Measurements from ENCODE around the gene HEXIM2. TPM values are rescaled to one million over a fixed set of nuclear protein-coding genes. Genes with fewer than 3 reads are reported as not detected.
A peak's percentile ranks its signal among the peaks of the same experiment; 100 is the strongest.

Gene HEXIM2
- total RNA-seq, 1 donor: 10.9 TPM

- Histone ChIP-seq H3K4me1 (ENCODE audit: insufficient read depth, low read length) (peaks cover 15% of the 10 kb centered on the region), H3K36me3 (ENCODE audit: insufficient read depth, low read length) (no peaks in the 10 kb centered on the region), H4K20me1 (ENCODE audit: insufficient read depth, low read length) (no peaks in the 10 kb centered on the region), H2AFZ (ENCODE audit: low read length) (no peak overlapping the region), H3K27ac (ENCODE audit: low read depth, low read length) (no peak overlapping the region), H3K27me3 (ENCODE audit: insufficient read depth, low read length) (no peaks in the 10 kb centered on the region), H3K4me2 (ENCODE audit: insufficient read depth, low read length) (no peak overlapping the region), H3K4me3 (ENCODE audit: insufficient read depth, low read length) (no peak overlapping the region), H3K79me2 (ENCODE audit: insufficient read depth, low read length) (no peaks in the 10 kb centered on the region), H3K9me3 (ENCODE audit: low read depth, low read length) (no peaks in the 10 kb centered on the region)
- peak; percentile 50 for DNase-seq (ENCODE audit: insufficient read length, low spot score, missing footprints)
- TF ChIP-seq, protein P1, sequence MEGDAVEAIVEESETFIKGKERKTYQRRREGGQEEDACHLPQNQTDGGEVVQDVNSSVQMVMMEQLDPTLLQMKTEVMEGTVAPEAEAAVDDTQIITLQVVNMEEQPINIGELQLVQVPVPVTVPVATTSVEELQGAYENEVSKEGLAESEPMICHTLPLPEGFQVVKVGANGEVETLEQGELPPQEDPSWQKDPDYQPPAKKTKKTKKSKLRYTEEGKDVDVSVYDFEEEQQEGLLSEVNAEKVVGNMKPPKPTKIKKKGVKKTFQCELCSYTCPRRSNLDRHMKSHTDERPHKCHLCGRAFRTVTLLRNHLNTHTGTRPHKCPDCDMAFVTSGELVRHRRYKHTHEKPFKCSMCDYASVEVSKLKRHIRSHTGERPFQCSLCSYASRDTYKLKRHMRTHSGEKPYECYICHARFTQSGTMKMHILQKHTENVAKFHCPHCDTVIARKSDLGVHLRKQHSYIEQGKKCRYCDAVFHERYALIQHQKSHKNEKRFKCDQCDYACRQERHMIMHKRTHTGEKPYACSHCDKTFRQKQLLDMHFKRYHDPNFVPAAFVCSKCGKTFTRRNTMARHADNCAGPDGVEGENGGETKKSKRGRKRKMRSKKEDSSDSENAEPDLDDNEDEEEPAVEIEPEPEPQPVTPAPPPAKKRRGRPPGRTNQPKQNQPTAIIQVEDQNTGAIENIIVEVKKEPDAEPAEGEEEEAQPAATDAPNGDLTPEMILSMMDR (IDR thresholded peaks at IDR 0.05; ENCODE audit: extremely low read depth, low read depth, low read length): no peak
Observed at GRCh38 chr17:45177563-45177962, 15.9 kb downstream of the HEXIM2 start.

DNA sequence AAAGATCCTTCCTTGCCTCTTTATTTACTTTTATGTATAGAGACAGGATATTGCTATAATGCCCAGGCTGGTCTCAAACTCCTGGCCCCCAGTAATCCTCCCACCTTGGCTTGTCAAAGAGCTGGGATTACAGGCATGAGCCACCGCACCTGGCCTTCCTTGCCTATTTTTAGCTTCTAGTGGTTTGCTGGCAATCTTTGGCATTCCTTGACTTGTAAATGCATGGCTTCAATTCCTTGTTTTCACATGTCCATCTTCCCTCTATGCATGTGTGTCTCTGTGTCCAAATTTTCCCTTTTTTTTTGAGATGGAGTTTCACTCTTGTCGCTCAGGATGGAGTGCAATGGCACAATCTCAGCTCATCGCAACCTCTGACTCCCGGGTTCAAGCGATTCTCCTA, 22.5 kb downstream of the HEXIM2 start:
- no peaks in the 10 kb centered on the region for H3K4me1 ChIP-seq (ENCODE audit: insufficient read depth, low read length)
- no peak overlapping the region for H3K4me2 ChIP-seq (ENCODE audit: insufficient read depth, low read length)
- TF ChIP-seq, protein P1 (IDR thresholded peaks at IDR 0.05; ENCODE audit: extremely low read depth, low read depth, low read length): no peak
- H2AFZ ChIP-seq (ENCODE audit: low read length): no peak overlapping the region
- no peaks in the 10 kb centered on the region for H3K9me3 ChIP-seq (ENCODE audit: low read depth, low read length)
- H3K36me3 ChIP-seq (ENCODE audit: insufficient read depth, low read length): no peaks in the 10 kb centered on the region
- no peaks in the 10 kb centered on the region for H4K20me1 ChIP-seq (ENCODE audit: insufficient read depth, low read length)
- H3K27ac ChIP-seq (ENCODE audit: low read depth, low read length): no peak overlapping the region
- DNase-seq (ENCODE audit: insufficient read length, low spot score, missing footprints): peak; percentile 36
- no peaks in the 10 kb centered on the region for H3K79me2 ChIP-seq (ENCODE audit: insufficient read depth, low read length)
- H3K4me3 ChIP-seq (ENCODE audit: insufficient read depth, low read length): no peak overlapping the region
- no peaks in the 10 kb centered on the region for H3K27me3 ChIP-seq (ENCODE audit: insufficient read depth, low read length)

GRCh38 chr17:45186801-45187354, 25.2 kb downstream of the HEXIM2 start:
- no peak for DNase-seq (ENCODE audit: insufficient read length, low spot score, missing footprints)
- Histone ChIP-seq H3K36me3 (ENCODE audit: insufficient read depth, low read length) (no peaks in the 10 kb centered on the region), H3K4me3 (ENCODE audit: insufficient read depth, low read length) (no peak overlapping the region), H3K4me1 (ENCODE audit: insufficient read depth, low read length) (no peaks in the 10 kb centered on the region), H2AFZ (ENCODE audit: low read length) (no peak overlapping the region), H3K9me3 (ENCODE audit: low read depth, low read length) (no peaks in the 10 kb centered on the region), H3K79me2 (ENCODE audit: insufficient read depth, low read length) (no peaks in the 10 kb centered on the region), H3K27me3 (ENCODE audit: insufficient read depth, low read length) (no peaks in the 10 kb centered on the region), H4K20me1 (ENCODE audit: insufficient read depth, low read length) (no peaks in the 10 kb centered on the region), H3K4me2 (ENCODE audit: insufficient read depth, low read length) (no peak overlapping the region), H3K27ac (ENCODE audit: low read depth, low read length) (no peak overlapping the region)
- TF ChIP-seq, protein P1 (IDR thresholded peaks at IDR 0.05; ENCODE audit: extremely low read depth, low read depth, low read length): no peak

GRCh38 chr17:45189009-45189408, 27.3 kb downstream of the HEXIM2 start:
- Histone ChIP-seq H3K36me3 (ENCODE audit: insufficient read depth, low read length) (no peaks in the 10 kb centered on the region), H3K4me3 (ENCODE audit: insufficient read depth, low read length) (no peak overlapping the region), H2AFZ (ENCODE audit: low read length) (no peak overlapping the region), H3K27me3 (ENCODE audit: insufficient read depth, low read length) (no peaks in the 10 kb centered on the region), H3K4me1 (ENCODE audit: insufficient read depth, low read length) (no peaks in the 10 kb centered on the region), H4K20me1 (ENCODE audit: insufficient read depth, low read length) (no peaks in the 10 kb centered on the region), H3K9me3 (ENCODE audit: low read depth, low read length) (no peaks in the 10 kb centered on the region), H3K27ac (ENCODE audit: low read depth, low read length) (no peak overlapping the region), H3K79me2 (ENCODE audit: insufficient read depth, low read length) (no peaks in the 10 kb centered on the region), H3K4me2 (ENCODE audit: insufficient read depth, low read length) (no peak overlapping the region)
- no peak for DNase-seq (ENCODE audit: insufficient read length, low spot score, missing footprints)
- TF ChIP-seq, protein P1 (IDR thresholded peaks at IDR 0.05; ENCODE audit: extremely low read depth, low read depth, low read length): no peak
